RWPE2 (cell line): ENCODE data around the gene WIPI1.

Experiments used
- ATAC-seq: fragments of 200-7000 bp; cut with Tn5 transposase; 3 replicates; pipeline ENCODE4 v1.9.1; 2021; ENCODE audit warnings: low read depth
- DNase-seq: peaks from one replicate; pipeline ENCODE4 v3.0.0-alpha.2; 2020; ENCODE audit warnings: low spot score
- H3K27ac ChIP-seq: fragments of 450-650 bp; 2 replicates; pipeline ENCODE4 v1.5.1; 2017; ENCODE audit warnings: mild to moderate bottlenecking; ENCODE audit not compliant: poor library complexity, severe bottlenecking
- H3K27me3 ChIP-seq: fragments of 250-450 bp; sonication (Bioruptor Pico); 2 replicates; pipeline ENCODE4 v1.5.1; 2021; ENCODE audit warnings: mild to moderate bottlenecking, moderate library complexity; ENCODE audit not compliant: insufficient read depth, poor library complexity, severe bottlenecking
- H3K36me3 ChIP-seq: fragments of 250-450 bp; sonication (Bioruptor Pico); 2 replicates; pipeline ENCODE4 v1.5.1; 2020; ENCODE audit warnings: low read depth, mild to moderate bottlenecking, moderate library complexity
- H3K4me1 ChIP-seq: fragments of 250-450 bp; sonication (Bioruptor Pico); 2 replicates; pipeline ENCODE4 v1.5.1; 2021; ENCODE audit warnings: mild to moderate bottlenecking, moderate library complexity; ENCODE audit not compliant: insufficient read depth, poor library complexity, severe bottlenecking
- H3K4me3 ChIP-seq: fragments of 250-450 bp; sonication (Bioruptor Pico); 2 replicates; pipeline ENCODE4 v1.5.1; 2021; ENCODE audit warnings: mild to moderate bottlenecking, moderate library complexity; ENCODE audit not compliant: severe bottlenecking
- H3K9me3 ChIP-seq: fragments of 250-450 bp; sonication (Bioruptor Pico); 2 replicates; pipeline ENCODE4 v1.5.1; 2021; ENCODE audit warnings: mild to moderate bottlenecking, moderate library complexity; ENCODE audit not compliant: severe bottlenecking
- TF ChIP-seq, protein P1 (sequence below): fragments of 450-650 bp; IDR thresholded peaks from one replicate; pipeline ENCODE4 v1.5.1; 2017; ENCODE audit warnings: mild to moderate bottlenecking, moderate library complexity; ENCODE audit not compliant: poor library complexity, severe bottlenecking

WIPI1 gene, protein sequence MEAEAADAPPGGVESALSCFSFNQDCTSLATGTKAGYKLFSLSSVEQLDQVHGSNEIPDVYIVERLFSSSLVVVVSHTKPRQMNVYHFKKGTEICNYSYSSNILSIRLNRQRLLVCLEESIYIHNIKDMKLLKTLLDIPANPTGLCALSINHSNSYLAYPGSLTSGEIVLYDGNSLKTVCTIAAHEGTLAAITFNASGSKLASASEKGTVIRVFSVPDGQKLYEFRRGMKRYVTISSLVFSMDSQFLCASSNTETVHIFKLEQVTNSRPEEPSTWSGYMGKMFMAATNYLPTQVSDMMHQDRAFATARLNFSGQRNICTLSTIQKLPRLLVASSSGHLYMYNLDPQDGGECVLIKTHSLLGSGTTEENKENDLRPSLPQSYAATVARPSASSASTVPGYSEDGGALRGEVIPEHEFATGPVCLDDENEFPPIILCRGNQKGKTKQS

DNA sequence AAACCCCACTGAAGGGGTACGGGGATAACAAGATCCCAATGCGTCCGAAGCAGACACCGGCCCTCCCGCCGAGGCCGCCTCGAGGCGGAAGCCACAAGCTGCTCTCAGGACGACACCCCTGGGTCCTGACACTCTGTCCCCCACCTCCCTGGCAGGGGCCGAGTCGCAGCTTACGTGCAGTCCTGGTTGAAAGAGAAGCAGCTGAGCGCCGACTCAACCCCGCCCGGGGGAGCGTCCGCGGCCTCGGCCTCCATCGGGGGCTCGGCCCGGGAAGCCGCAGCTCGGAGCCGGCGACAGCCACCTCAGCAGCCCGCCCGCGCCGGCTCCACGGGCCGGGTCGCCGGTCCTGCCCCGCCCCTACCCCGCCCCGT, at the start of gene WIPI1:
WIPI1 (minus strand) TSS at position 329 of the 371 bp plus-strand sequence; CDS start at position 254, 75 bp downstream.
- DNase-seq (no peak), ATAC-seq (peak; percentile 26)
- TF ChIP-seq, protein P1, sequence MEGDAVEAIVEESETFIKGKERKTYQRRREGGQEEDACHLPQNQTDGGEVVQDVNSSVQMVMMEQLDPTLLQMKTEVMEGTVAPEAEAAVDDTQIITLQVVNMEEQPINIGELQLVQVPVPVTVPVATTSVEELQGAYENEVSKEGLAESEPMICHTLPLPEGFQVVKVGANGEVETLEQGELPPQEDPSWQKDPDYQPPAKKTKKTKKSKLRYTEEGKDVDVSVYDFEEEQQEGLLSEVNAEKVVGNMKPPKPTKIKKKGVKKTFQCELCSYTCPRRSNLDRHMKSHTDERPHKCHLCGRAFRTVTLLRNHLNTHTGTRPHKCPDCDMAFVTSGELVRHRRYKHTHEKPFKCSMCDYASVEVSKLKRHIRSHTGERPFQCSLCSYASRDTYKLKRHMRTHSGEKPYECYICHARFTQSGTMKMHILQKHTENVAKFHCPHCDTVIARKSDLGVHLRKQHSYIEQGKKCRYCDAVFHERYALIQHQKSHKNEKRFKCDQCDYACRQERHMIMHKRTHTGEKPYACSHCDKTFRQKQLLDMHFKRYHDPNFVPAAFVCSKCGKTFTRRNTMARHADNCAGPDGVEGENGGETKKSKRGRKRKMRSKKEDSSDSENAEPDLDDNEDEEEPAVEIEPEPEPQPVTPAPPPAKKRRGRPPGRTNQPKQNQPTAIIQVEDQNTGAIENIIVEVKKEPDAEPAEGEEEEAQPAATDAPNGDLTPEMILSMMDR, result no peak
- peak within 1 kb of the TSS; percentile 63 for H3K27ac ChIP-seq
- no peaks in the 10 kb centered on the region for H3K9me3 ChIP-seq
- H3K27me3 ChIP-seq, result no peaks in the 10 kb centered on the region
- peaks cover 5% of the 10 kb centered on the region for H3K36me3 ChIP-seq
- H3K4me3 ChIP-seq, result peak within 1 kb of the TSS; percentile 65
- H3K4me1 ChIP-seq, result peaks cover 24% of the 10 kb centered on the region

DNA sequence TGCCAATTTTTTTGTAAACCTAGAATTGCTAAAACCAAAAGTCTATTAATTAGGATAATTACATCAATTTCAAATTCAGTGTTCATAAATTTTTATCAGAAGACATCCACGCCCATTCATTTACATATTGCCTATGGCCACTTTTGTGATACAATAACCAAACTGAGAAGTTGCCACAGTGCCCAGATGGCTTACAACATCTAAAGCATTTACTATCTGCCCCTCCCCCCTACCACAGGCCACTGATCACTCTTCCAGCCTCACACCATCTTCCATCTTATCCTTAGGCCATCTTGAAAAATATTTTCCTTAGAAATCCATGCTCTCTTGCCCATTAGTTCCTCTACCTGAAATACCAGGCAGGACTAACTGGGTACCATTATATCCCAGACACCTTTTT, 48.7 kb upstream of the WIPI1 start:
- ATAC-seq (no peak), DNase-seq (no peak)
- Histone ChIP-seq H3K27ac (no peak overlapping the region), H3K4me3 (no peak overlapping the region), H3K4me1 (peaks cover 14% of the 10 kb centered on the region), H3K9me3 (no peaks in the 10 kb centered on the region), H3K27me3 (no peaks in the 10 kb centered on the region), H3K36me3 (no peaks in the 10 kb centered on the region)
- TF ChIP-seq, protein P1, result no peak

DNA sequence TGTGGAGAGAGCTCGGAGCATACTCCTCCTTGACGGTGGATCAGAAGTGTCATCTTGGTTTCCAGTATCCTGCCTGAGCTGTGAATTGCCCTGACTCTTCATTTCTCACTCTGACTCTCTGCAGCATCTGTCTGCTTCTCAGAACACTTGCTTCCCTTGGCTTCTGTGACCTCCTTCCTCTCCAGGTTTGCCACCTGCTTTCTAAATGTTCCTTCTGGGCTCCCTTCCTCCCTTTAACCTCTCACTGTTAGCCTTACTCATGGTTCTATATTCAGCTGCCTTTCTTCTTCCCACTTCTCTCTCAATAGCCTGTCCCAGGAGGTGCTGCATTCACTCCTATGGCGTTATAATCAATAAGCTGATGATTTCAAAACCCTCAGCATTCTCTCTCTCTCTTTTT, 43.8 kb upstream of the WIPI1 start:
- H3K4me1 ChIP-seq, result no peaks in the 10 kb centered on the region
- TF ChIP-seq, protein P1, result no peak
- no peak for DNase-seq
- H3K4me3 ChIP-seq, result no peak overlapping the region
- no peaks in the 10 kb centered on the region for H3K9me3 ChIP-seq
- H3K27ac ChIP-seq, result no peak overlapping the region
- no peak for ATAC-seq
- H3K36me3 ChIP-seq, result no peaks in the 10 kb centered on the region
- no peaks in the 10 kb centered on the region for H3K27me3 ChIP-seq

DNA sequence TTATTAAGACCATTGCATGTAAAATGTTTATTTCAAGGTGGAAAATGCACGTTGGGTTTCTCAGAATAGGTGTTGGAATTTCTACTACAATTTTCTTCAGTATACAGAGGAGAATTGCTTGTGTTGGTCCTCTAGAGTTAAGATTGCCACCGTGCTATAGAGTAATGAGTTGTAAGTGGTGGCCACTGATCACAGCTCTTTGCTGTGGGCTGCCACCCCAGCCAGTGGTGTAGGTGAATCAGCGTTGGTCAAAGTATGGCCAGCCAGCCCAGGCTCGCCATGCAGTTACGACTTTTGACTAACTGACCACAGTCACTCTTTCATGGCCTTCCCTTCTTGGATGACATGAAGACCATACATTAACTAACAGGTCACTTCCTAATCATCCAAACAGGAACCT, 42.3 kb upstream of the WIPI1 start:
- TF ChIP-seq, protein P1, result no peak
- H3K4me1 ChIP-seq, result no peaks in the 10 kb centered on the region
- H3K36me3 ChIP-seq, result no peaks in the 10 kb centered on the region
- no peaks in the 10 kb centered on the region for H3K9me3 ChIP-seq
- ATAC-seq (no peak), DNase-seq (no peak)
- H3K27me3 ChIP-seq, result no peaks in the 10 kb centered on the region
- no peak overlapping the region for H3K4me3 ChIP-seq
- H3K27ac ChIP-seq, result no peak overlapping the region
